Neuronal stem cell (in vitro differentiated cells): ENCODE results near the gene PDK2.
A peak's percentile ranks its signal among the peaks of the same experiment; 100 is the strongest.

Experiments
- DNase-seq: peaks from one replicate; pipeline ENCODE4 v3.0.0-alpha.2; 2013; ENCODE audit warnings: low spot score
- H2AFZ ChIP-seq: one replicate; pipeline ENCODE4 v1.6.1; 2013; ENCODE audit warnings: mild to moderate bottlenecking, low read length, inconsistent platforms
- H2AK5ac ChIP-seq: 2 replicates; pipeline ENCODE4 v1.6.1; 2013; ENCODE audit warnings: low read depth, mild to moderate bottlenecking, inconsistent platforms, low read length, moderate library complexity, mixed read lengths
- H2BK120ac ChIP-seq: 2 replicates; pipeline ENCODE4 v1.6.1; 2013; ENCODE audit warnings: low read depth, mild to moderate bottlenecking, inconsistent platforms, low read length, moderate library complexity, mixed read lengths
- H2BK12ac ChIP-seq: one replicate; pipeline ENCODE4 v1.6.1; 2013; ENCODE audit warnings: low read length, inconsistent platforms
- H2BK15ac ChIP-seq: 2 replicates; pipeline ENCODE4 v1.6.1; 2013; ENCODE audit warnings: mild to moderate bottlenecking, low read length, inconsistent platforms, mixed read lengths
- H2BK5ac ChIP-seq: one replicate; pipeline ENCODE4 v1.6.1; 2013; ENCODE audit warnings: inconsistent platforms, mild to moderate bottlenecking, low read length, moderate library complexity
- H3K14ac ChIP-seq: one replicate; pipeline ENCODE4 v1.6.1; 2013; ENCODE audit warnings: low read length, inconsistent platforms
- H3K18ac ChIP-seq: 2 replicates; pipeline ENCODE4 v1.6.1; 2013; ENCODE audit warnings: low read length, inconsistent platforms
- H3K23ac ChIP-seq: 2 replicates; pipeline ENCODE4 v1.6.1; 2013; ENCODE audit warnings: low read depth, mild to moderate bottlenecking, mixed read lengths, low read length, inconsistent platforms; ENCODE audit not compliant: poor library complexity
- H3K27ac ChIP-seq: replicated peaks from 3 replicates; pipeline ENCODE4 v1.5.1; 2013; ENCODE audit warnings: low read length, inconsistent platforms
- H3K27me3 ChIP-seq, 3 experiments: 2 replicates each; pipeline ENCODE4 v1.6.1; 2013; ENCODE audit warnings: low read length in 3 of 3, mild to moderate bottlenecking in 2 of 3, inconsistent platforms in 1 of 3, low read depth in 1 of 3, mixed read lengths in 1 of 3, moderate library complexity in 1 of 3; ENCODE audit not compliant: control insufficient read depth in 3 of 3, insufficient read depth in 3 of 3
- H3K36me3 ChIP-seq, 2 donors: replicated peaks in 1 of 2; 2 replicates each; pipeline ENCODE4 v1.6.1; 2013; ENCODE audit warnings: low read length in 2 of 2; ENCODE audit not compliant: control insufficient read depth in 2 of 2, insufficient read depth in 2 of 2
- H3K4ac ChIP-seq: 2 replicates; pipeline ENCODE4 v1.6.1; 2013; ENCODE audit warnings: inconsistent platforms, mild to moderate bottlenecking, low read length, moderate library complexity
- H3K4me1 ChIP-seq, 2 donors: 1 replicate in 1 of 2; 2 replicates in 1 of 2; pipeline ENCODE4 v1.6.1; 2013; ENCODE audit warnings: low read length in 2 of 2, low read depth in 1 of 2; ENCODE audit not compliant: control insufficient read depth in 2 of 2, insufficient read depth in 1 of 2
- H3K4me2 ChIP-seq: one replicate; pipeline ENCODE4 v1.6.1; 2013; ENCODE audit warnings: mild to moderate bottlenecking, low read length, inconsistent platforms; ENCODE audit not compliant: insufficient read depth, poor library complexity, severe bottlenecking
- H3K4me3 ChIP-seq, 2 donors: 2 replicates each; pipeline ENCODE4 v1.5.1; 2013; ENCODE audit warnings: low read length in 2 of 2, mild to moderate bottlenecking in 2 of 2, inconsistent platforms in 1 of 2, moderate library complexity in 1 of 2
- H3K79me1 ChIP-seq: one replicate; pipeline ENCODE4 v1.6.1; 2013; ENCODE audit warnings: low read depth, mild to moderate bottlenecking, inconsistent platforms, low read length, moderate library complexity
- H3K9ac ChIP-seq: one replicate; pipeline ENCODE4 v1.6.1; 2013; ENCODE audit warnings: mild to moderate bottlenecking, low read depth, low read length, inconsistent platforms; ENCODE audit not compliant: poor library complexity
- H3K9me3 ChIP-seq, 2 donors: replicated peaks in 1 of 2; 2 replicates each; pipeline versions ENCODE3 to v1.6.1; 2013; ENCODE audit warnings: low read length in 2 of 2, mild to moderate bottlenecking in 2 of 2, inconsistent platforms in 1 of 2, low read depth in 1 of 2, mixed read lengths in 1 of 2, moderate library complexity in 1 of 2; ENCODE audit not compliant: control insufficient read depth in 2 of 2, insufficient read depth in 1 of 2
- H4K8ac ChIP-seq: one replicate; pipeline ENCODE4 v1.6.1; 2013; ENCODE audit warnings: low read depth, mild to moderate bottlenecking, inconsistent platforms, low read length, moderate library complexity
- H4K91ac ChIP-seq: one replicate; pipeline ENCODE4 v1.6.1; 2013; ENCODE audit warnings: low read length, low read depth, mild to moderate bottlenecking, inconsistent platforms; ENCODE audit not compliant: poor library complexity
- WGBS, 2 donors: extraction: QIAGEN DNeasy Blood & Tissue Kit; methylation state at CpG; one replicate each; pipeline ENCODE4 v1.1.7; 2013; ENCODE audit warnings: missing lambda C conversion rate in 2 of 2, mixed read lengths in 1 of 2; ENCODE audit not compliant: insufficient read length in 2 of 2, insufficient replicate concordance in 1 of 2; ENCODE audit errors: extremely low coverage in 2 of 2; 5-methylcytosine and 5-hydroxymethylcytosine counted together

PDK2 gene

DNA sequence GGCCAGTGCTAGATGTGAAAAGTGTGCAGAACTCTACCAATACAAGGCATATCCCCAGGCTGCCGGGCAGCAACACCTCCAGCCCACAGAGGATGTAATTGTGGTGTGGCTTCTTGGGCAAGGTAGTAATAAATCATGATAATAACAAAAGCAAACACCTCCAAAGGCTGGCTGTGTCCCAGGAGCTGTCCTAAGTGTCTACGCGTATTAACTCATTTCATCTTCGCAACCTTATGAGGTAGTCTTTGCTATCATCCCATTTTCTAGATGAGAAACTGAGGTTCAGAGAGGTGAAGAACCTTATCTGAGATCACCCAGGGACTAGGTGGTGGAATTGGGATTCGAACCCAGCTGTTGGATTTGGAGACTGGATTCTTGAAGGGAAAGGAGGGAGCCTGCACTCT is 5.3 kb downstream of the PDK2 start:
- Histone ChIP-seq H3K9me3 (no peaks in the 10 kb centered on the region), H2BK12ac (no peak overlapping the region), H3K27me3 (no peaks in the 10 kb centered on the region), H3K23ac (no peak overlapping the region), H2BK120ac (no peak overlapping the region), H3K79me1 (peaks cover 8% of the 10 kb centered on the region), H3K4me2 (no peak overlapping the region), H3K9ac (no peak overlapping the region), H3K4me3 (no peak overlapping the region), H3K14ac (no peak overlapping the region), H3K4me1 (peaks cover 23 to 32% of the 10 kb centered on the region in 2 donors), H3K18ac (no peak overlapping the region), H4K8ac (no peak overlapping the region), H2BK5ac (no peak overlapping the region), H4K91ac (no peak overlapping the region), H2BK15ac (no peak overlapping the region), H2AFZ (no peak overlapping the region), H3K27ac (no peak overlapping the region), H2AK5ac (no peak overlapping the region), H3K36me3 (peaks cover 0 to 5% of the 10 kb centered on the region in 2 donors), H3K4ac (no peak overlapping the region)
- WGBS, 2 donors = no CpG with 5 or more reads among the region's 5 CpGs
- DNase-seq = no peak

DNA sequence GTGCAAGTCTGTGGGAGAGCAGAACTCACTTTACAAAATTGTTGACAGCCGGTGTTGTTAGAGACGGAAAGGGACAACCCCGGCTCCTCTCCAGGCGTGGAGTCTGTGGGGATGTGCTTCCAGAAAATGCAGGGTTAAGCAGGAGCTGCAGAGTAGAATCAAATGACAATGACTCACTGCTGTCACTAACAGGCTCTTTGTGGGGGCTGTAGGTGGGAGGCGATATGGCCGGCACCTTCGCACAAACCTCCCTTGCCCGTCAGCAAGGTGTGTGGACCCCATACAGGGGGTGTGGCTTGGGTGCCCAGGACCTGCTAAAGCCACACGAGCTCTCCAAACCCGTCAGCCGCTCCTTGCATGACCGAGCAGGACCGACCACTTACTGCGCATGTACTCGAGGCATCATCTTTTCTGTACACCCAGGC is 5.8 kb downstream of the PDK2 start:
- H3K9me3 ChIP-seq = no peaks in the 10 kb centered on the region
- H3K14ac ChIP-seq = no peak overlapping the region
- no peak overlapping the region for H4K8ac ChIP-seq
- no peak overlapping the region for H3K4me2 ChIP-seq
- no CpG with 5 or more reads among the region's 15 CpGs for WGBS, 2 donors
- H2AFZ ChIP-seq = no peak overlapping the region
- H2BK120ac ChIP-seq = no peak overlapping the region
- H3K9ac ChIP-seq = no peak overlapping the region
- H3K27ac ChIP-seq = peak overlapping the region; percentile 61
- H4K91ac ChIP-seq = no peak overlapping the region
- peak overlapping the region; percentile 54 for H2BK15ac ChIP-seq
- H3K4me1 ChIP-seq = peaks cover 22 to 28% of the 10 kb centered on the region in 2 donors
- H2BK12ac ChIP-seq = no peak overlapping the region
- H3K4ac ChIP-seq = no peak overlapping the region
- peaks cover 0 to 5% of the 10 kb centered on the region in 2 donors for H3K36me3 ChIP-seq
- no peak for DNase-seq
- no peak overlapping the region for H3K4me3 ChIP-seq
- H3K18ac ChIP-seq = peak overlapping the region; percentile 96
- H3K27me3 ChIP-seq = no peaks in the 10 kb centered on the region
- peak overlapping the region; percentile 67 for H2AK5ac ChIP-seq
- peak overlapping the region; percentile 94 for H3K23ac ChIP-seq
- H3K79me1 ChIP-seq = peaks cover 6% of the 10 kb centered on the region
- peak overlapping the region; percentile 90 for H2BK5ac ChIP-seq

- Histone ChIP-seq H2BK5ac (peak overlapping the region; percentile 90), H2BK12ac (peak overlapping the region; percentile 60), H3K4me1 (peaks cover 19 to 24% of the 10 kb centered on the region in 2 donors), H3K9ac (peak overlapping the region; percentile 80), H2BK15ac (peak overlapping the region; percentile 54), H2AFZ (peak overlapping the region; percentile 46), H3K4me2 (no peak overlapping the region), H4K8ac (no peak overlapping the region), H3K4me3 (no peak overlapping the region), H3K27me3 (no peaks in the 10 kb centered on the region), H3K36me3 (peaks cover under 1 to 5% of the 10 kb centered on the region in 2 donors), H2AK5ac (peak overlapping the region; percentile 72), H3K79me1 (peaks cover 2% of the 10 kb centered on the region), H3K23ac (peak overlapping the region; percentile 94), H4K91ac (peak overlapping the region; percentile 69), H3K9me3 (no peaks in the 10 kb centered on the region), H3K27ac (peak overlapping the region; percentile 61), H3K14ac (peak overlapping the region; percentile 57), H2BK120ac (no peak overlapping the region), H3K4ac (no peak overlapping the region), H3K18ac (peak overlapping the region; percentile 96)
- DNase-seq = no peak
- WGBS, 2 donors = no CpG with 5 or more reads among the region's 17 CpGs
Observed at GRCh38 chr17:50101346-50102163, 6.4 kb downstream of the PDK2 start.

- peaks cover 21 to 24% of the 10 kb centered on the region in 2 donors for H3K4me1 ChIP-seq
- peak overlapping the region; percentile 24 for H3K27ac ChIP-seq
- peaks cover 2% of the 10 kb centered on the region for H3K79me1 ChIP-seq
- no peak overlapping the region for H4K91ac ChIP-seq
- H3K14ac ChIP-seq = peak overlapping the region; percentile 27
- peaks cover 4 to 5% of the 10 kb centered on the region in 2 donors for H3K36me3 ChIP-seq
- H2AK5ac ChIP-seq = peak overlapping the region; percentile 72
- H3K23ac ChIP-seq = peak overlapping the region; percentile 13
- no peak overlapping the region for H2BK15ac ChIP-seq
- no peak overlapping the region for H3K4me2 ChIP-seq
- no peaks in the 10 kb centered on the region for H3K9me3 ChIP-seq
- H3K4ac ChIP-seq = peak overlapping the region; percentile 26
- no peaks in the 10 kb centered on the region for H3K27me3 ChIP-seq
- no peak overlapping the region for H4K8ac ChIP-seq
- peak overlapping the region; percentile 90 for H2BK5ac ChIP-seq
- peak overlapping the region; percentile 96 for H3K18ac ChIP-seq
- no CpG with 5 or more reads among the region's 15 CpGs for WGBS, 2 donors
- H3K9ac ChIP-seq = peak overlapping the region; percentile 24
- H2AFZ ChIP-seq = no peak overlapping the region
- H2BK12ac ChIP-seq = no peak overlapping the region
- H2BK120ac ChIP-seq = no peak overlapping the region
- no peak overlapping the region for H3K4me3 ChIP-seq
- DNase-seq = no peak
Observed at GRCh38 chr17:50102164-50102991, 7.2 kb downstream of the PDK2 start.
